ENCODE results near the gene LGALSL. TPM values are rescaled to one million over a fixed set of nuclear protein-coding genes. Genes with fewer than 3 reads are reported as not detected.

LGALSL gene
- polyA plus RNA-seq, 2 of the 4 experiments (the other 2 are of a cell fraction): 11.0 to 14.1 TPM

DNA sequence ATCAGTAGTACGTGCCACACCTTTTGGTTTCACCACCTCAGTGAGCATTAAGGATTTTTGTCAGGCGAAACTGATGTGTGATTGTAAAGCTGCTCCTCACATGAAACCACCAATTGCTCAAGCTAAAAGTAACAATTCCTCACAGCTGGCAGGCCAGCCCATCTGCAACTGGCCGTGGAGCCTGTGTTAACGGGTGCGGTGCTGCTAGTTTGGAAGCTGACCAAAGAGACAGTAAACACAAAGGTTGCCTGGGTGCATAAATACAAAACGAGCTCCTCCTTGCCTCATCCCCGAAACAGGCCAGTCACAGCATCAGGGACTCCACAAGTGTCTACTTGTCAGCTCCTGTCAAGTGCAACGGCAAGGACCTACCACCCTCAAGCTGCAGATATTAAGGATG lies 32.0 kb downstream of the LGALSL start:
- no peak for TF ChIP-seq EHF (CRISPR knock-in tag; IDR thresholded peaks at IDR 0.05)
- no peak for TF ChIP-seq RFX5 (IDR thresholded peaks at IDR 0.05)
- no peak for TF ChIP-seq PHF8 (IDR thresholded peaks at IDR 0.05; ENCODE audit: borderline replicate concordance, low read depth)
- TF ChIP-seq, protein P1, sequence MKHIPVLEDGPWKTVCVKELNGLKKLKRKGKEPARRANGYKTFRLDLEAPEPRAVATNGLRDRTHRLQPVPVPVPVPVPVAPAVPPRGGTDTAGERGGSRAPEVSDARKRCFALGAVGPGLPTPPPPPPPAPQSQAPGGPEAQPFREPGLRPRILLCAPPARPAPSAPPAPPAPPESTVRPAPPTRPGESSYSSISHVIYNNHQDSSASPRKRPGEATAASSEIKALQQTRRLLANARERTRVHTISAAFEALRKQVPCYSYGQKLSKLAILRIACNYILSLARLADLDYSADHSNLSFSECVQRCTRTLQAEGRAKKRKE (CRISPR knock-in tag; IDR thresholded peaks at IDR 0.05; ENCODE audit: low read depth): no peak
- TF ChIP-seq FOSL2 (IDR thresholded peaks at IDR 0.05): no peak
- TF ChIP-seq FOSL2 (CRISPR knock-in tag; IDR thresholded peaks at IDR 0.05): no peak
- no peak for TF ChIP-seq JUN (IDR thresholded peaks at IDR 0.05)
- TF ChIP-seq MAFK (IDR thresholded peaks at IDR 0.05; ENCODE audit: partially characterized antibody): no peak
- TF ChIP-seq, protein P2, sequence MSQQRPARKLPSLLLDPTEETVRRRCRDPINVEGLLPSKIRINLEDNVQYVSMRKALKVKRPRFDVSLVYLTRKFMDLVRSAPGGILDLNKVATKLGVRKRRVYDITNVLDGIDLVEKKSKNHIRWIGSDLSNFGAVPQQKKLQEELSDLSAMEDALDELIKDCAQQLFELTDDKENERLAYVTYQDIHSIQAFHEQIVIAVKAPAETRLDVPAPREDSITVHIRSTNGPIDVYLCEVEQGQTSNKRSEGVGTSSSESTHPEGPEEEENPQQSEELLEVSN (IDR thresholded peaks at IDR 0.05; ENCODE audit: borderline replicate concordance, low read depth): no peak
- no peak for TF ChIP-seq ZNF302 (CRISPR knock-in tag; IDR thresholded peaks at IDR 0.05)
- TF ChIP-seq HOXA7 (CRISPR knock-in tag; IDR thresholded peaks at IDR 0.05): no peak
- TF ChIP-seq HOXB13 (CRISPR knock-in tag; IDR thresholded peaks at IDR 0.05; ENCODE audit: low read depth): no peak
- TF ChIP-seq ESRRA (IDR thresholded peaks at IDR 0.05; ENCODE audit: borderline replicate concordance, low read length): no peak
- TF ChIP-seq EP300 (IDR thresholded peaks at IDR 0.05): no peak
- TF ChIP-seq FOXS1 (CRISPR knock-in tag; IDR thresholded peaks at IDR 0.05): no peak
- H3K27ac ChIP-seq: no peak overlapping the region
- H3K4me1 ChIP-seq: no peaks in the 10 kb centered on the region
- no peak for ATAC-seq
- ChIA-PET CTCF (interaction anchor here (1.0 to 14.3 kb wide), 10 partner anchors 15 to 437 kb away, joined by 3 to 533 read pairs (median 8); partner anchors contain the start of gene AFTPH), POLR2A (no interaction called here)
- no peaks in the 10 kb centered on the region for H3K9me3 ChIP-seq
- WGBS (ENCODE audit: missing lambda C conversion rate): 42% methylated on average over 8 of the region's 8 CpGs
- no peak for FAIRE-seq
- H3K4me3 ChIP-seq: no peak overlapping the region
- H3K4me2 ChIP-seq: no peak overlapping the region
- DNase-seq (ENCODE audit: low read depth in 1 of 2, low spot score in 1 of 2): peak in 1 of 2 experiments; percentile 12

DNA sequence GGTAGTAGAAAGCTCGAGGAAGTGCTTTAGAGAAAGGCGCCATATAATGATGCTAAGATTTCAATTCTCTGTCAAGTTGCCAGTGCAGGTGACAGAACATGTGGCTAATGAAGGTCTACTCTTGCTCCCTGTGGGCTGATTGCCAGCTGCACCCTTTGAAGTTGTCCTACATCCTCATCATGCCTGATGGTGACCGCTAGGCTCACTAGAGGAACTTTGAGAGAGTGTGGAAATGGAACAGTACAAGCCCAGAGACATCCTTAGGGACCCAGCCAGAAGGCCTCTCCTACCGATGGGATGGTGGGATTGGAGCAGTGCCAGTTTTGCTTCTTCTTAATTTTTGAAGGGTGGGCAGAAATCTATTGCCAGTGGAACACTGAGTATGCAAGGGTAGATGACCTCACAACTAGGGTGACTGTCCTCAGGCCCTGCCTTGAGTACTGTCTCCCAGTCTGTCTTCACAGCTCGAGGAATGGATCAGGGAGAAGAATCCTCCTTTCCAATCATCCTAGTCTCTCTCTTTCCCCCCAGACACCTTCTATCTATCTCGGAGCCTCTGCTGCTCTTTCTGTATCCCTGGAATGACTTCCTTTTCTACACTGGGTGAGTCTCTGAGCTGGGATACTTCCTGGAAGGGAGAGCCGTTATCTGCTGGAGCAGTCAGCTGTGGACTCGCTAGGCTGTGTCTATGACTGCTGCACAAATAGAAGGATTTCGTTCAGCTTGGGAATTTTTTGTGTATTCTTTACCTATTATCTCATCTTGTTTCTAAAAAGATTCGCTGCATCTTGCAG lies 33.5 kb downstream of the LGALSL start:
- ChIA-PET POLR2A (interaction anchor here (1.4 kb wide), 1 partner anchor 157 kb away, joined by 7 read pairs; no protein-coding TSS in a partner anchor), CTCF (interaction anchor here (0.6 to 14.3 kb wide), 86 partner anchors 9 to 807 kb away, joined by 3 to 533 read pairs (median 4); partner anchors contain the start of genes AFTPH and LGALSL)
- H3K4me2 ChIP-seq: no peak overlapping the region
- no peaks in the 10 kb centered on the region for H3K4me1 ChIP-seq
- WGBS (ENCODE audit: missing lambda C conversion rate): 43% methylated on average over 10 of the region's 10 CpGs
- no peak overlapping the region for H3K4me3 ChIP-seq
- FAIRE-seq (no peak), DNase-seq (ENCODE audit: low read depth in 1 of 2, low spot score in 1 of 2) (no peak), ATAC-seq (peak in 1 of 2 experiments; percentile 59; a peak in 3 of 6 replicates)
- H3K9me3 ChIP-seq: no peaks in the 10 kb centered on the region
- no peak overlapping the region for H3K27ac ChIP-seq
- no peak for TF ChIP-seq CBX2 (IDR thresholded peaks at IDR 0.05; ENCODE audit: borderline replicate concordance, low read depth)
- no peak for TF ChIP-seq PHF8 (IDR thresholded peaks at IDR 0.05; ENCODE audit: borderline replicate concordance, low read depth)
- TF ChIP-seq ZC3H11A (IDR thresholded peaks at IDR 0.05): no peak
- TF ChIP-seq ZSCAN20 (CRISPR knock-in tag; IDR thresholded peaks at IDR 0.05): no peak
- TF ChIP-seq KDM1A (IDR thresholded peaks at IDR 0.05; ENCODE audit: low read depth): no peak
- TF ChIP-seq EP300 (IDR thresholded peaks at IDR 0.05): no peak
- TF ChIP-seq NFE2L2 (conservative IDR thresholded peaks at IDR 0.05; ENCODE audit: low read length): no peak
- no peak for TF ChIP-seq HDAC2 (IDR thresholded peaks at IDR 0.05)
- TF ChIP-seq, protein P3, sequence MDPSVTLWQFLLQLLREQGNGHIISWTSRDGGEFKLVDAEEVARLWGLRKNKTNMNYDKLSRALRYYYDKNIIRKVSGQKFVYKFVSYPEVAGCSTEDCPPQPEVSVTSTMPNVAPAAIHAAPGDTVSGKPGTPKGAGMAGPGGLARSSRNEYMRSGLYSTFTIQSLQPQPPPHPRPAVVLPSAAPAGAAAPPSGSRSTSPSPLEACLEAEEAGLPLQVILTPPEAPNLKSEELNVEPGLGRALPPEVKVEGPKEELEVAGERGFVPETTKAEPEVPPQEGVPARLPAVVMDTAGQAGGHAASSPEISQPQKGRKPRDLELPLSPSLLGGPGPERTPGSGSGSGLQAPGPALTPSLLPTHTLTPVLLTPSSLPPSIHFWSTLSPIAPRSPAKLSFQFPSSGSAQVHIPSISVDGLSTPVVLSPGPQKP (IDR thresholded peaks at IDR 0.05; ENCODE audit: low read depth, low read length): no peak
- no peak for TF ChIP-seq JUNB (IDR thresholded peaks at IDR 0.05)
- no peak for TF ChIP-seq EHMT2 (IDR thresholded peaks at IDR 0.05; ENCODE audit: low read depth)
- TF ChIP-seq FOXS1 (CRISPR knock-in tag; IDR thresholded peaks at IDR 0.05): no peak
- TF ChIP-seq, protein P4, sequence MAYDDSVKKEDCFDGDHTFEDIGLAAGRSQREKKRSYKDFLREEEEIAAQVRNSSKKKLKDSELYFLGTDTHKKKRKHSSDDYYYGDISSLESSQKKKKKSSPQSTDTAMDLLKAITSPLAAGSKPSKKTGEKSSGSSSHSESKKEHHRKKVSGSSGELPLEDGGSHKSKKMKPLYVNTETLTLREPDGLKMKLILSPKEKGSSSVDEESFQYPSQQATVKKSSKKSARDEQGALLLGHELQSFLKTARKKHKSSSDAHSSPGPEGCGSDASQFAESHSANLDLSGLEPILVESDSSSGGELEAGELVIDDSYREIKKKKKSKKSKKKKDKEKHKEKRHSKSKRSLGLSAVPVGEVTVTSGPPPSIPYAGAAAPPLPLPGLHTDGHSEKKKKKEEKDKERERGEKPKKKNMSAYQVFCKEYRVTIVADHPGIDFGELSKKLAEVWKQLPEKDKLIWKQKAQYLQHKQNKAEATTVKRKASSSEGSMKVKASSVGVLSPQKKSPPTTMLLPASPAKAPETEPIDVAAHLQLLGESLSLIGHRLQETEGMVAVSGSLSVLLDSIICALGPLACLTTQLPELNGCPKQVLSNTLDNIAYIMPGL (CRISPR knock-in tag; IDR thresholded peaks at IDR 0.05; ENCODE audit: borderline replicate concordance): no peak
- no peak for TF ChIP-seq GATA3 (IDR thresholded peaks at IDR 0.05; ENCODE audit: borderline replicate concordance)
- TF ChIP-seq RFX5 (IDR thresholded peaks at IDR 0.05): no peak
- TF ChIP-seq JUN (IDR thresholded peaks at IDR 0.05): no peak
- TF ChIP-seq SREBF2 (IDR thresholded peaks at IDR 0.05): no peak

All from A549 (cell line).